Left renal cortex interstitium (tissue), 4 donors: ENCODE data around the gene DHCR24. TPM values are rescaled to one million over a fixed set of nuclear protein-coding genes. Genes with fewer than 3 reads are reported as not detected.

Experiments
- DNase-seq, 4 donors: peaks; one replicate each; pipeline ENCODE4 v3.0.0-alpha.2; 2013; ENCODE audit warnings: low read depth in 4 of 4, low spot score in 2 of 4, missing footprints in 1 of 4
- polyA plus RNA-seq, 4 donors: library from polyadenylated mRNA; unstranded; fragments of 120-200 nt; gene quantifications; one replicate each; pipeline ENCODE4 v1.2.1, GENCODE V29; 2013; ENCODE audit not compliant: insufficient read length in 4 of 4

DHCR24 gene
- polyA plus RNA-seq, 4 donors = 63.4 to 89.1 (median 78.0) TPM

DNA sequence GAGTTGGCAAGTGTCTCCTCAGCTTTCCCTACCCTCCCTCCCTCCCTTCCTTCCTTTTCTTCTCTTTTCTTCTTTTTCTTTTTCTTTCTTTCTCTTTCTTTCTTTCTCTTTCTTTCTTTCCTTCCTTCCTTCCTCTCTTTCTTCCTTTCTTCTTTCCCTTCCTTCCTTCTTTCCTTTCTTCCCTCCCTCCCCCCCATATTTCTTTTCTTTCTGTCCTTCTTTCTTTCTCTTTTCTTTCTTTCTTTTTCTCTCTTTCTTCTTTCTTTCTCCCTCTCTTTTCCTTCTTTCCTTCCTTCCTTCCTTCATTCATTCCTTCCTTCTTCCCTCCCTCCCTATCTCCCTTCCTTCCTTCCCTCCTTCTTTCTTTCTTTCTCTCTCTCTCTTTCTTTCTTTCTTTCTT is 67.3 kb downstream of the DHCR24 start:
- no peak for DNase-seq

DNA sequence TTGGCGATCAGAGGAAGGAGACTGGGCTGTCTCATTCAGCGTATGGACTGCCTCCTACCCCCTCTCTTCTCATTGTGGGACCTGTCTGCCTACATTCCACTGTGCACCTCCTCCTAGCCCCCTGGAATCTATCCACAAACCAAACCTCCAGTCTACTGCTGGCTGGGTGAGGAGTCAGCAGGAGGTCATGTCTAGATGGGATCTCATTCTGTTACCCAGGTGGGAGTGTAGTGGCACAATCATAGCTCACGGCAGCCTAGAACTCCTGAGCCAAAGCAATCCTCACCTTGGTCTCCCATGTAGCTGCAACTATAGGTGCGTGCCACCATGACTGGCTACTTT is 67.8 kb downstream of the DHCR24 start:
- no peak for DNase-seq

DNA sequence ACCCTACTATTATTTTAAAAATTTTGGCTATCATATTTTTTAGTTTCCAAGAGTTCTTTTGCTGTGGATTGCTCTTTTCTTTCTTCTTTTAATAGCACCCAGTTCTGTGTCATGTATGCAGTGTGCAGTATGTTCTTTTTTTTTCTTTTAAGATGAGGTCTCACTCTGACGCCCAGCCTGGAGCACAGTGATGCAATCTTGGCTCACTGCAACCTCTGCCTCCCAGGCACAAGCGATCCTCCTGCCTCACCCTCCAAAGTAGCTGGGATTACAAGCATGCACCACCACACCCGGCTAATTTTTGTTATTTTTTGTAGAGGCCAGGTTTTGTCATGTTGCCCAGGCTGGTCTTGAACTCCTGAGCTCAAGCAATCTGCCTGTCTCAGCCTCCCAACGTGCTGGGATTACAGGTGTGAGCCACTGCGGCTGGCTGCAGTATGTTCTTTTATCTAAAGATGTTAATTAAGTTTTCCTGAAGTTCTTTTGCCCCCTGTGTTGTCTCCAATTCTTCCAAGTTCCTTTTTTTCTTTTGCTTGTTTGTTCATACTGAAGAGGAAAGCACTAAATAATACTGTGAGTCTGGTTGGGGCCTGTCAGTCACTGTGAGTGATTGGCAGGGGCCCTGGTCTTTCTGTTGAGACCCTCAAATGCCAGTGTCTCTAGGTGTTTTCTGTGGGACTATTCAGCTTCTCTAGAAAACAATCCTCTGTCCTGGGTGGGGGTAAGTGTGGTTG is 68.4 kb downstream of the DHCR24 start:
- no peak for DNase-seq

DNA sequence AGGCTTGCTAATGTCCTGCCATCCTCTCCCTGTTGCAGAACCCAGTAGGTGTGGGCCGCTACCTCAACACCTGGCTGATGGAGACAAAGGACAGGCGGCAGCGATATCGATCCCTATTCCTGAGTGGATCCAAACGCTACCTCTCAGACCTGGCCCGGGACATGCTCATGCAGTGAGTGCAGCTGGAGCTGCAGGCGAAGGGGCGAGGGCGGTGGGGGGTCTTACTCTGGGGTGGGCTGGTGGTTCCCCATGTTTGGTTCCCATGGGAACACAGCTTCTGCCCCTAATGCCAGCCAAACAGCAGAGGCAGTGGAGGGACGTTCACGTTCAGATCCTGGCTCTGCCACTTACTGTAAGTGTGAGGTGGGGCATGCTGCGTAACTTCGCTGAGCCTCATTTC is 70.0 kb downstream of the DHCR24 start:
- no peak for DNase-seq

DNA sequence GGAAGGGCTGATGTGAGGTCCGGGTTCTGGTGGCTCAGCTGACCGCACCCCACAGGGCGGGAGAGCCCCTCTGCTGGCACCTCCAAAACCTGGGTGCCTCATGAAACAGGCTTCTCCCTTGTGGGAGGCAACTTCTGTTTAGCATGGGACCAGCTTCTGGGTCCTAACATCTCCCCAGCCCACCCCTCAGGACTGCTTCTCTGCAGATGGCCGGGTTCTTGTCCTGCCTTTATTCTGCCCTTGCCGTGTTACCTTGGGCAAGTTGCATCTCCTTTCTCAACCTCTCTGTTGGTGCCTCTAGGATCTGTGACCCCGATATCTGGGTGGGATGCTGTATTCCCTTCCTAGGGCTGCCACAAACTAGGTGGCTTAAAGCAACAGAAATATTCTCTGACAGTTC is 70.9 kb downstream of the DHCR24 start:
- DNase-seq = no peak

DNA sequence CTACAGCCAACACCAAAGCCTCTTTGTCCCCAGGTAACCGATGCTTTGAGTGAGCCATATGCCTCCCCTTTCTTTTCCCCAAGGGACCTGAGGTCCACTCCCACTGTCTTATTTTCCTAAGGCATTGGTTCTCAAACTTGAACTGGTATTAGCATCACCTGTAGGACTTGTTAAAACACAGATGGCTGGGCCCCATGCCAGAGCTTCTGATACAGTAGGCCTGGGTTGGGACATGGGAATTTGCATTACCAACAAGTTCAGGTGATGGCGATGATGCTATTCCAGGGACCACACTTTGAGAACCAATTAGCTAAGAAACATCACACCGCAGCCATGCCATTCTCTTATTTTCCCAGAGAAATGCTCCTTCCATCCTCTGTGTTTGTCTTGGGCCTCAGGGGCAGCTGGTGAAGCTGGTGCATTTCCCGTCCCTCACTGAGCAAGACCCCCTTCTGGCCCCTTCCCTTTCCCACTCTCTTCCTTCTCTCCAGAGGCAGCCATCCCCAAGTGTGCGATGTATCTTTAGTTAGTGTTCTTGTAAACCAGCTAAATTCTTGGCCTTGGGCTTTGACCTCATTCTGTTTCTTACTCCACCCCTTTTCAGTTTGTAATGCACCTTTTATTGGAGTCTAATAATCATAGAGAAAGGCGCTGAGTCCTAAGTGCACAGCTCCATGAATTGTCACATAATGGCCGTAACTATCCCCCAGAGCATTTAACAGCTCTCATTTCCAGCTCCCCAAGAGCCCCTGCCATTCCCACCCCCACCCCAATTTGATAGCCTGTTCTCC is 71.7 kb downstream of the DHCR24 start:
- no peak for DNase-seq

DNA sequence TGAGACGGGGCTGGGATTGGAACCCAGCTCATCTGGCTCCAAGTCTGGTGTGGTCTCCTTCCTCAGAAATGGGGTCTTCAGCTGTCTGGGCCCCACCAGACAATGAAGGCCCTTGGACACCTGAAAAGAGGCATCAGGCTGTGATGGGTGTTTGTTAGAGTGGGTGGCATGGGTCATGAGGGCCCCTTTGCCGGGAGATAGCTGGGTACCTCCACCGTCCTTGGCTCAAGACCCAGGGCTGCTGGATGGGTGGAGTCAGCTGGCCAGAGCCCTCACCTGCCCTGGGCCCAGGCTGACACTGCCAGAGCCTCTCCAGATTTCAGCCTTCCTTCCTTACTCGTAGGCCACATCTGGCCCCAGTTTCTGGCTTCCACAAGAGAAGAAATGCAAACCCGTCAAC is 72.4 kb downstream of the DHCR24 start:
- DNase-seq = no peak

DNA sequence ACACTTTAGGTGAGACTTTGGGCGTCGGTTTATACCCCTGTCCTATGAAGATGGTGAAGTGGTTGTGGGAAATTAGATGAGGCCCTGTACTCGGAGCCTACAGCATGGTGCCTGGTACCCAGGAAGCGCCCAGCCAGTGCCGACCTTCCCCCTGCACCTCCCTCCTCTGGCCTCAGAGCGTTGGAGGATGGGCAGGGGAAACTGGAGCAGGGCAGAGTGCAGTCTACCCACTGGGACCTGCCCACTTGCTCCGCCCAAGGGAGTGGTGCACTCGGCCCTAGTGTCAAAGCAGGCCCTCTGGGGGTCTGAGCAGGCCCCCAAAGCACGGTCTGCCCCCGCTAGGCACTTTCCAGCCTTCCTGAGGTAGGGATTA is 72.9 kb downstream of the DHCR24 start:
- no peak for DNase-seq

DNA sequence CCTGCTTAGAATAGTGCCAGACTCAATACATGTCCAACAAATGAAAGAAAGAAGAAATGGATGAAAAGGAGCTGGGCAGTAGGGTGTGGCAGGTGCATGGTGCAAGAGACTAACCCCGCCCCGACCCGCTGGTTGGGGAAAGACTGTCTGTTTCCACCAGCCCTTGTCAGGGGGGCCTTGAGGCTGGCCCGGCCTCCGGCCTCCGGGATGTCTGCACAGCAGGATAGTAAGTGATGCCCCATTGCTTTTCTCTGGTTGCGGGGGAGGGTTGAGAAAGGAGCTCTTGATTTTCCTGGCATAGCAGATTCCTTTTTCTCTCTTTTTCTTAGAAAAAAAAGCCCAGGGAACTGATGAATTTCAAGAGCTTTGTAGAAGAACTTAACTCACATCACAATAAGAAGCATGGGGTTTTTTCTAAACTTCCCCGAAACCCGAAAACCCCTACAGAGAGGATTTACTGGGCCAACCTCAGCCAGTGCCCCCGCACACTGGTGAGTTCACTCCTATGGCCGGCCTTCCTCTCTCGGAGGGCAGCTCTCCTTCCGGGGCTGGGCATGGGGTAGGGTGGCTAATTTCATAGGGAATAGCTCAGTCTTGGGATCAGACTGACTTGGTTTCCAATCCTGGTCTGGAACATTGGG is 73.4 kb downstream of the DHCR24 start:
- no peak for DNase-seq

DNA sequence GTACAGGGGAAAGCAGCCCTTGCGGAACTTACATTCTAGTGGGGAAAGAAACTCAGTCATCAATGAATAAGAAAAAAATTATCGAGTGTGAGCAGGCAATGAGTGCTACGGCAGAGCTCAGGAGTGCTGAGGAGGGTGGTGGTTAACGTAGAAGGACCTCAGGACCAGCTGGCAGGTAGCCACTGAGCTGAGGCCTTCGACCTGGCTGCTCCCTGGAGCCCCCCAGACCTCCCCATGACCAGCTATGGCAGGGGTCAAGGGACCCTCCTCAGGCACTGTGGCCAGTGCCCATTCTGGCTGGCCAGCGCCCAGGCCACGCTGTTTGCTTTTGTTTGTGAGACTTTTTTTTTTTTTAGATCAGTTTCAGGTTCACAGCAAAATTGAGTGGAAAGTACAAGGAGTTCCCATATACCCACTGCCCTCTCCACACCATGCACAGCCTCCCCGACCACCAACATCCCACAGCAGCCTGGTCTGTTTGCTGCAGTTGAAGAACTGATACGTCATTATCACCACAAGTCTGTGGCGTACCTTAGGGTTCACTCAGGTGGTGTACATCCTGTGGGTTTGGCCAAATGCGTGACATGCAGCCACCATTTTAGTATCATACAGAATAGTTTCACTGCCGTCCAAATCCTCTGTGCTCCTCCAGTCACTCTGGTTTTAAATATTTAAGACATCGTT is 74.1 kb downstream of the DHCR24 start:
- DNase-seq = no peak

DNA sequence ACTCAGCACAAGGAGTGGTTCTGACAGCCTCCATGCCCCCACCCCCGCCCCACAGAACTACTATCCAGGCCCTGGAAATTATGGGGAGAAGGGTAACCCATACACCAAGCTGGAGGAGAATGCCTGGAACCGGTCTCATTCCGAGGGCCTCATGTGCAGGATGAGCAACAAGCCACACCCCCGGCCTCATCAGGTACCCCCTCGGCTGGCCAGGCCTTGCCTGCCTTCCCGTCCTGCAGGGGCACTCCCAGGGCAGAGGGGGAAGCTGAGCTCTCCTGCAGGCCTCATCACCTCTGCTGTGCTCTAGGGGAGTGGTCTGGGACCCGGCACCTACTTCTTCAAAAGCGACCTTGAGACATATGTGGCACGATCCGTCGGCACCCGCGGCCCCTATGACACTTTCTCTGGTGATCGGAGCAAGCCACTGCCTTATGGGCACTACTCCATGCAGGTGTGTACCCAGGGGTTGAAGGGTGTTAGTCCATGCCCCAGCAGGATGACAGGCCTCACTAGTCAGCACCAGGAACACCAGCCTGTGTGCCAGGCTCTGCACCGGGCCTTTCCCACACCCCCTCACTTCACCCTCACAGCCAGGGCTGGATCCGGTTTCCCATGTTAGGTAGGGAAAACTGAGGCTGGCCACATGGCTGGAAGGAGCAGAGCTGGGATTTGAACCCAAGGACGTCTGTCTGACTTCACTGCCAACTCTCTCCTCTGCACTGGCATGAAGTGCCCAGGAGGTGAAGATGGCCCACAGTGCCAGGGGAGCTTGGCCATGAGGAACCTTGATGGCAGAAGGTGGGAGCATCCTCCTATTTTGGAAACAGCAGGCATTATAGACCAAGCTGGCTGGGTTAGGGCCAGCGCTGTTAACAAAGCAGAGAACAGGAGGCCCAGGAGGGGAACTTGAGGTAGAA is 75.0 kb downstream of the DHCR24 start:
- no peak for DNase-seq

DNA sequence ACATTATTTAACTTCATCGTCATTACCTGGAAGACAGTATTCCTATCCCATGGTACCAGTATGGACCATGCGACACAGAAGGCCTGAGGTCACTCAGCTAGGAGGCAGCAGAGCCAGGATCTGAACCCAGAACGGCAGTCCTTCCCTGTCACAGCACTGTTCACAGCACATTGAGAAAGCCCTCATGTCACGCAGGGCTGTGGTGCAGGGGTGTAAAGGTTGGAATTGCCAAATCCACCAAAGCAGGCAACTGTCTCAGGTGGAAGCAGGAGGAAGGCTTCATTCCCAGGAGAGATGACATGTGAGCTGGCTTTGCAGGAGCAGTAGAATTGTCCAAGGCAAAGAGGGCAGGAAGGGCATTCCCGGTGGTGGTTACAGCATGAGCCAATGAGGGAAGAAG is 75.9 kb downstream of the DHCR24 start:
- DNase-seq = no peak

DNA sequence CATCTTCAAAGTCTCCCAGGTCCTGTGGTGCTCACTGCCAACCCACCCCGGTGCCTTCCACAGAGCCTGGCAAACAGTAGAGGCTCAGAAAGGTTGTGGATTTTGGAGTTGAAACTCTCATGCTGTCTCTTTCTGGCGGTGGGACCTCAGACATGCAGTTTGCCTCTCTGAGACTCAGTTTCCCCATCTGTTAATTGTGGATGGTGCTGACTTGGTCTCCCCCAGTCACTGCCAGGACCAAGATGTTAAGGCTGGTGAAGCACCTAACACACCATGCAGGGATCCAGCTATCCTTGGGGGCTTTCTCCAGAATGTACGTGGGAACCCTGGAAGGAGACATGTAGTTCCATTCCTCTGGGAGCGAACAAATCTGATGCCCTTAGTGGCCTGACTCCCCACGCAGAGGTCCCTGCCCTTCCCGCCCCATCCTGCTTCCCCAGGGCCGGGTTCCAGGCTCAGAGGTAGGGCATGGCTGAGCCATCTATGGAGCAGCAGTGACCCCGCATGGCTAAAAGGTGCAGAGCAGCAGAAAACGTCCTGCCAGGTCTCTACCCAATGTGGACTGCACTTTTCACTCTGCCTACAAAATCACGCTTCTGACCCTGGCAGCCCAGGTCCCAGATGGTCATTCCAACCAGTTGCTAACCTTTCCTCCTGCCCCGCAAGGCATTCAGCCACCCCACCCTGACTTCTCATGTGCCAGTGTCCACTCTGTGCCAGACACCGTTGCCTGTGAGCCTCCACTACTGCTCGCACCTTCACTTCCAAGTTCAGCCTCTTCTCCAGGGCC is 76.6 kb downstream of the DHCR24 start:
- no peak for DNase-seq

DNA sequence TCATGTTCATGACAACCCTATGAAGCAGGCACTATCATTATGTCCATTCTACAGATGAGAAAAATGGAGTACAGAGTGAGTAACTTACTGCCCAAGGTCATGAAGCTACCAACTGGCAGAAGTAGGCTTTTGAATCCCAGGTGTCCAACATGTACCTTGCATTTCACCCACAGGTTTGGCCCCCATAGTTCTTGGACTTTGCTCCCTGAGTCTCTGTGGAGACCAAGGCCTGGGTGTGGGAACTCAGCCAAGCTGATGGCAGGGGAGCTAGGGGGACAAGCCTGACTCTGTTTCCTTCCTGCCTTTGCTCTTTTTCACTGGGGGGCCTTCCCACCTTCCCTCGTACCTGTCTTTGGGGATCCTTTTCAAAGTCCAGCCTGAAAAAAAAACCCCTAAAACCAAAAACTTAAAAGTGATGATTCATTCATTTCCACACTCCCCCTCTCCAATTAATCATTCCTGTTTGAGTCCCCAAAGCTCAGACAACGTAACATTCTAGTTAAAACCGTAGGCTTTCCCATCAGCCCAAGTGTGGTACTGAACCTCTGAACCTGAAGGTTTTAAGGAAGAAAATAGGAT is 77.4 kb downstream of the DHCR24 start:
- DNase-seq = no peak

DNA sequence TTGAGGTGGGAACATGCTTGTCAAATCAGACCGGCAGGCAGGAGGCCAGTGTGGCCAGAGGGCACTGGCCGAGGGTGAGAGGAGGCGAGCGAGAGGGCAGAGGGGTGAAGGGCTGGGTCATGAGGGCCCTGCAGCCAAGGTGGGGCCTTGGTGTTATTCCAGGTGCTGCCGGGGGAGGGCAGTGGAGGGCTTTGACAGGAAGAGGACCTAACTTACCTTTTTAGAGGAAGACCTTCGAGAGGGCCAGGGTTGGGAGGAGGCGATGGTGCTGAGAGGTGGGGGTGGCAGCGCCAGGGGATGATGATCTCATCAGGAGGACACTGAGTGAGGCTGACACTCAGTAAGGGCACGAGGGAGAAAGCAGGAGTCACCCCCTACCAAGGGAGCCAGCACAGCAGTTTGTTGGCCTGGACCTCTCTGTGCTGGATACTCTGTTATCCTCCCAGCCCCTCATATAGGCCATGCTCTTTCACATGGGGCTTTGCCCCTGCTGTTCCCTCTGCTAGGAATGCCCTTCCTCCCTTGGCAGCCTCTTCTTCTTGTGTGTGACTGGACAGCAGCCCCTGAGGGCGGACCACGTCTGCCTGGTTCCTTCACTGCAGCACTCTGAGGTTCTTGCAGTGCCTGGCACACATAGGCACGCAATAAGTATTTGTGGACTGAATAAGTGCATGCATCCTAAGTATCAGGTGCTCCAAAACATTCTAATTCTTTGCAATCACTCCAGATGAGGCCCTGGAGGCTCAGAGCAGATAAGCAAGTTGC is 78.4 kb downstream of the DHCR24 start:
- no peak for DNase-seq

DNA sequence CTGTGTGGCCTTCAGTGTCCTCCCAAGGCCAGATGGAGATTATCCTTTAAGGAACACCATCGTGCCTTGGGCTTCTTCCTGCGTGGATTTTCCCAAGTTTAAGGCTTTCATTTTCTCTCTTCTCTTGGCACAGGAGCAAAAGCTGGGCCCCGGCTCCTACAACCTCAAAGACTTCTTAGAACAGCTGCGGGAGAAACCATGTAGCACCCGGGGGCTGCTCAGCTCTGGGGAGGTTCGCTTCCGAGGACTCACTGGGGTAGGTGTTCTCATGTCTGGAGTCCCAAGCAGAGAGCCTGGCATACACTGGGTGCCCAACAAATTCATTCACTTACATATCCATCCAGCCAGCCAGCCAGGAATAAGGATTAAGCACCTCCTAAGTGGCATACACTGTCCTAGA is 79.2 kb downstream of the DHCR24 start:
- DNase-seq = no peak

DNA sequence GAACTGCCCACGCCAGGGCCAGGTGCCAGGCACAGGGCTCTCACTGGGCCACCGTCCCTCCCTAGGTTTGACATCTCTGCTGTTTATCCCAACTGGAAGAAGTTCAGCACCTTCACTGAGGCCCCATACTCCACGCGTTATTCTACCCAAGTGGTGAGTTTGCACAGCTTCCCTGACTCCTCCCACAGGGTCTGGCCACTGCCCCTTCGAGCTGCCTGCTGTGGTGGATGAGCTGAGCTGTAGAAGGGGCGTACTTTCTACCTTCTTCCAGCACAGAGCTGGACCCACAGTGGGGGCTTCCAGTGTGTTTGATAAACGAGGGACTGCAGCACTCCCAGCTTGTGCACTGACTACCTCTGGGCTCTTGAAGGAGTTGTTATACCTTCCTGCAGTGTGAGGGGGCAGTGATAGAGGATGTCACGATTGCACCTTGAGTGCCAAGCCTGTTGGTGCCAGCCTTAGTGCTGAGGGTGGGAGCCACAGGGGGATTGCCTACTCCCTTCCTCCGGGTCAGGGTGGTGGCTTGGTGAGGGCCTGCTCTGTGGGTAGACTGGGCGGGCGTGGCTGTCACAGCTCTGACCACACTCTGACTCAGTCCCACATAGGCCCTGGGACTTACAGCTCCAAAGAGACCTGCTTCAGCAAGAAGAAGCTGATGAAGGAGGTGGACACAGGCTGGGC is 79.9 kb downstream of the DHCR24 start:
- DNase-seq = no peak

DNA sequence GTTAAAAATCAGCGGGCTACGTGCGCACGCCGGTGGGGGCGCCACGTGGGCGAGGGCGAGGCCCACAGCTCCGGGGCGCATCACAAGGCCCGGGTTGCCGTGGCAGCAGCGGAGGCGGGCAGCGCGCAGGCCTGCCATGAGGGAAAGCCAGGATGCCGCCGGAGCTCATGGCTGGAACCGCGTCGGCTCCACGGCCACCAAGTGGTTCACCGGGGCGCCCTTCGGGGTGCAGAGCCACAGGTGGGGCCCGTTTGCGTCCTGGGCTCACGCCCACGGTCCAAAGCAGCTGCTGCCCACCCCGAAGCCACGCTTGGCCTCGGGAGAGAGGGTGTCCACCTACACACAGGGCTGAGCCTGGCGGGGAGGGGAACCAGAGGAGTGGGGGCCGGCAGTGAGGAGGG is 81.0 kb downstream of the DHCR24 start:
- DNase-seq = no peak
